Measurements from ENCODE around the gene ERRFI1. TPM values are rescaled to one million over a fixed set of nuclear protein-coding genes. Genes with fewer than 3 reads are reported as not detected.

ERRFI1 gene
- total and polyA plus RNA-seq, 10 donors, result 2.0 to 12.5 (median 7.9) TPM

- TF ChIP-seq POLR2AphosphoS5 (IDR thresholded peaks at IDR 0.05) (no peak), CTCF (IDR thresholded peaks at IDR 0.05 in 8 of 11, conservative IDR thresholded peaks at IDR 0.05 in 3 of 11) (no peak), POLR2A (IDR thresholded peaks at IDR 0.05) (no peak)
- H3K27me3 ChIP-seq (replicated peaks in 1 of 7), result peaks cover 0 to 7% (median 0%) of the 10 kb centered on the region in 7 donors
- DNase-seq, result no peak
- peaks cover 0 to 9% (median under 1%) of the 10 kb centered on the region in 6 donors for H3K36me3 ChIP-seq
- H3K4me1 ChIP-seq, result peaks cover 3 to 35% (median 13%) of the 10 kb centered on the region in 6 donors
- no peaks in the 10 kb centered on the region for H3K9me3 ChIP-seq
- 86 to 89% (median 86%) methylated on average over 3 of the region's 3 CpGs for WGBS, 5 donors
- intact Hi-C loops (cut with DNase I; ENCODE audit: low total_unique reads), result loop anchor here (10.0 kb wide), 2 partner anchors 296 to 326 kb away; partner anchors contain the start of gene SLC45A1
- no peak overlapping the region for H3K4me3 ChIP-seq
- no peak overlapping the region for H3K27ac ChIP-seq
Measured at GRCh38 chr1:8018492-8019228, 7.4 kb downstream of the ERRFI1 start.

- Histone ChIP-seq H3K36me3 (peaks cover 0 to 19% (median 4%) of the 10 kb centered on the region in 6 donors), H3K4me3 (no peak overlapping the region), H3K9me3 (no peaks in the 10 kb centered on the region), H3K4me1 (peaks cover 3 to 35% (median 12%) of the 10 kb centered on the region in 6 donors), H3K27ac (no peak overlapping the region), H3K27me3 (replicated peaks in 1 of 7) (peaks cover 0 to 7% (median 0%) of the 10 kb centered on the region in 7 donors)
- 61 to 81% (median 66%) methylated on average over 5 of the region's 5 CpGs for WGBS, 5 donors
- intact Hi-C loops (cut with DNase I; ENCODE audit: low total_unique reads), result loop anchor here (10.0 kb wide), 2 partner anchors 297 to 327 kb away; partner anchors contain the start of gene SLC45A1
- no peak for DNase-seq
- TF ChIP-seq CTCF (IDR thresholded peaks at IDR 0.05 in 8 of 11, conservative IDR thresholded peaks at IDR 0.05 in 3 of 11) (no peak), POLR2A (IDR thresholded peaks at IDR 0.05) (no peak), POLR2AphosphoS5 (IDR thresholded peaks at IDR 0.05) (no peak)
Measured at GRCh38 chr1:8017495-8018197, 8.5 kb downstream of the ERRFI1 start.

- H3K4me1 ChIP-seq, result peaks cover 3 to 35% (median 10%) of the 10 kb centered on the region in 6 donors
Measured at GRCh38 chr1:8016895-8017241, 9.2 kb downstream of the ERRFI1 start.

More at GRCh38 chr1:8016895-8017241, 9.2 kb downstream of the ERRFI1 start:
- no peak for DNase-seq
- Histone ChIP-seq H3K9me3 (no peaks in the 10 kb centered on the region), H3K36me3 (peaks cover 0 to 26% (median 4%) of the 10 kb centered on the region in 6 donors), H3K4me3 (no peak overlapping the region), H3K27ac (no peak overlapping the region), H3K27me3 (replicated peaks in 1 of 7) (peaks cover 0 to 7% (median 0%) of the 10 kb centered on the region in 7 donors)
- intact Hi-C loops (cut with DNase I; ENCODE audit: low total_unique reads), result loop anchor here (10.0 kb wide), 2 partner anchors 298 to 328 kb away; partner anchors contain the start of gene SLC45A1
- TF ChIP-seq POLR2A (IDR thresholded peaks at IDR 0.05) (no peak), POLR2AphosphoS5 (IDR thresholded peaks at IDR 0.05) (no peak), CTCF (IDR thresholded peaks at IDR 0.05 in 8 of 11, conservative IDR thresholded peaks at IDR 0.05 in 3 of 11) (no peak)

Data from spleen (tissue), 11 donors.